CD14-positive monocyte (primary cell): ENCODE measurements around the gene NPAS2. TPM values are rescaled to one million over a fixed set of nuclear protein-coding genes. Genes with fewer than 3 reads are reported as not detected.

ENCODE experiments used
- DNase-seq, 3 donors: peaks; one replicate each; pipeline ENCODE4 v3.0.0-alpha.2; 2011 to 2022
- H2AFZ ChIP-seq: 2 replicates; pipeline ENCODE4 v1.6.0; 2012; ENCODE audit warnings: mild to moderate bottlenecking, low read depth, low read length, inconsistent platforms; ENCODE audit not compliant: insufficient read depth, poor library complexity, severe bottlenecking
- H3K27ac ChIP-seq, 2 donors: 1 replicate in 1 of 2; 2 replicates in 1 of 2; pipeline ENCODE4 v1.5.1; 2012 to 2013; ENCODE audit warnings: low read length in 2 of 2, control low read depth in 1 of 2, inconsistent platforms in 1 of 2, low read depth in 1 of 2, mild to moderate bottlenecking in 1 of 2
- H3K27me3 ChIP-seq, 2 donors: one replicate each; pipeline versions ENCODE4 v1.6.0 to v1.6.1; 2011 to 2013; ENCODE audit warnings: low read length in 2 of 2; ENCODE audit not compliant: control insufficient read depth in 2 of 2, insufficient read depth in 2 of 2
- H3K36me3 ChIP-seq, 2 donors: replicated peaks in 1 of 2; 1 replicate in 1 of 2; 2 replicates in 1 of 2; pipeline versions ENCODE4 v1.5.1 to v1.6.1; 2012 to 2013; ENCODE audit warnings: low read length in 2 of 2, control low read depth in 1 of 2, inconsistent platforms in 1 of 2, mild to moderate bottlenecking in 1 of 2; ENCODE audit not compliant: insufficient read depth in 2 of 2, control insufficient read depth in 1 of 2
- H3K4me1 ChIP-seq, 2 donors: 1 replicate in 1 of 2; 2 replicates in 1 of 2; pipeline versions ENCODE4 v1.5.1 to v1.6.1; 2012 to 2013; ENCODE audit warnings: low read length in 2 of 2, control low read depth in 1 of 2, inconsistent platforms in 1 of 2, mild to moderate bottlenecking in 1 of 2, moderate library complexity in 1 of 2; ENCODE audit not compliant: insufficient read depth in 2 of 2, control insufficient read depth in 1 of 2
- H3K4me2 ChIP-seq: replicated peaks from 2 replicates; pipeline ENCODE3; 2012; ENCODE audit warnings: low read length, moderate library complexity, mild to moderate bottlenecking; ENCODE audit not compliant: poor library complexity, severe bottlenecking; ENCODE audit errors: extremely low read depth
- H3K4me3 ChIP-seq, 3 experiments: fragments of 200-600 bp in 1 of 3; sonication (generic) in 1 of 3; replicated peaks in 1 of 3; 1 replicate in 2 of 3; 2 replicates in 1 of 3; pipeline ENCODE4 v1.5.1; 2011 to 2013; ENCODE audit warnings: low read length in 3 of 3, mild to moderate bottlenecking in 3 of 3, control low read depth in 2 of 3, low read depth in 2 of 3, inconsistent platforms in 1 of 3, moderate library complexity in 1 of 3
- H3K79me2 ChIP-seq: 2 replicates; pipeline ENCODE4 v1.6.0; 2012; ENCODE audit warnings: mild to moderate bottlenecking, control low read depth, inconsistent platforms, low read length, moderate library complexity; ENCODE audit not compliant: insufficient read depth
- H3K9ac ChIP-seq: 2 replicates; pipeline ENCODE4 v1.6.0; 2017; ENCODE audit warnings: low read length, mild to moderate bottlenecking; ENCODE audit not compliant: insufficient read depth, poor library complexity, severe bottlenecking
- H3K9me3 ChIP-seq, 2 donors: replicated peaks in 1 of 2; 1 replicate in 1 of 2; 2 replicates in 1 of 2; pipeline versions ENCODE4 v1.5.1 to v1.6.1; 2012 to 2013; ENCODE audit warnings: low read length in 2 of 2, control low read depth in 1 of 2; ENCODE audit not compliant: control insufficient read depth in 1 of 2, insufficient read depth in 1 of 2
- H4K20me1 ChIP-seq: 2 replicates; pipeline ENCODE4 v1.6.0; 2012; ENCODE audit warnings: mild to moderate bottlenecking, low read length, control low read depth, moderate library complexity; ENCODE audit not compliant: insufficient read depth
- H3K27ac Mint-ChIP-seq, 7 donors: one replicate each; pipeline ENCODE4 v1.8.0; 2020; ENCODE audit warnings: mild to moderate bottlenecking in 7 of 7, mixed read lengths in 7 of 7, moderate library complexity in 6 of 7, inconsistent platforms in 2 of 7
- H3K27me3 Mint-ChIP-seq, 3 donors: one replicate each; pipeline ENCODE4 v1.8.0; 2021 to 2022; ENCODE audit warnings: low read depth in 3 of 3, mild to moderate bottlenecking in 3 of 3, mixed read lengths in 3 of 3, moderate library complexity in 3 of 3, inconsistent platforms in 1 of 3
- H3K36me3 Mint-ChIP-seq, 2 donors: one replicate each; pipeline ENCODE4 v1.8.0; 2020; ENCODE audit warnings: mixed read lengths in 2 of 2, inconsistent platforms in 1 of 2, mild to moderate bottlenecking in 1 of 2
- H3K4me1 Mint-ChIP-seq: one replicate; pipeline ENCODE4 v1.8.0; 2020; ENCODE audit warnings: mild to moderate bottlenecking, mixed read lengths
- H3K4me3 Mint-ChIP-seq, 2 donors: one replicate each; pipeline ENCODE4 v1.8.0; 2020; ENCODE audit warnings: mild to moderate bottlenecking in 2 of 2, mixed read lengths in 2 of 2, moderate library complexity in 1 of 2
- H3K9me3 Mint-ChIP-seq, 7 donors: one replicate each; pipeline ENCODE4 v1.8.0; 2020 to 2022; ENCODE audit warnings: mixed read lengths in 7 of 7, mild to moderate bottlenecking in 6 of 7, moderate library complexity in 6 of 7, inconsistent platforms in 2 of 7
- CTCF ChIP-seq: fragments of 200-600 bp; IDR thresholded peaks from one replicate; pipeline ENCODE4 v1.8.0; 2022; ENCODE audit warnings: antibody characterized with exemption, mild to moderate bottlenecking
- WGBS: methylation state at CpG from one replicate; pipeline ENCODE4 v1.1.5; 2013; ENCODE audit warnings: missing lambda C conversion rate; ENCODE audit not compliant: insufficient coverage; 5-methylcytosine and 5-hydroxymethylcytosine counted together
- intact Hi-C, 2 donors: fragments of 100-400 bp; cut with micrococcal nuclease; formaldehyde crosslinking; loops; one replicate each; pipeline versions ENCODE4 v1.15.0 to v1.15.1; 2023
- polyA plus RNA-seq, 3 donors: library from polyadenylated mRNA; depleted of rRNA in 1 of 3; unstranded in 2 of 3; stranded (reverse) in 1 of 3; fragments of 300-500 nt in 2 of 3; fragments of >200 nt in 1 of 3; fragmentation: Illumina TruSeq in 2 of 3; gene quantifications; 1 replicate in 2 of 3; 2 replicates in 1 of 3; pipeline ENCODE4 v1.2.3, GENCODE V29; 2012 to 2021

NPAS2 gene
- polyA plus RNA-seq, 3 donors, result not detected

- H3K9me3 Mint-ChIP-seq, result peaks cover 0 to 5% (median 0%) of the 10 kb centered on the region in 7 donors
- Histone ChIP-seq H3K27ac (no peak overlapping the region), H3K4me2 (no peak overlapping the region), H3K9me3 (no peaks in the 10 kb centered on the region), H4K20me1 (no peaks in the 10 kb centered on the region), H3K36me3 (no peaks in the 10 kb centered on the region), H3K4me1 (no peaks in the 10 kb centered on the region), H3K4me3 (no peak overlapping the region), H3K9ac (no peak overlapping the region), H2AFZ (no peak overlapping the region), H3K27me3 (peaks cover 0 to 2% of the 10 kb centered on the region in 2 donors), H3K79me2 (no peaks in the 10 kb centered on the region)
- 98% methylated on average over 5 of the region's 5 CpGs for WGBS
- no peak overlapping the region for H3K4me3 Mint-ChIP-seq
- no peak overlapping the region for H3K27ac Mint-ChIP-seq
- H3K36me3 Mint-ChIP-seq, result no peaks in the 10 kb centered on the region
- intact Hi-C loops, result no loop called here
- no peaks in the 10 kb centered on the region for H3K4me1 Mint-ChIP-seq
- no peak for DNase-seq
- no peak for TF ChIP-seq CTCF
- H3K27me3 Mint-ChIP-seq, result peaks cover 1 to 7% (median 2%) of the 10 kb centered on the region in 3 donors
Measured at GRCh38 chr2:100956081-100956480, 136.1 kb downstream of the NPAS2 start.

GRCh38 chr2:100957996-100958653 lies 138.2 kb downstream of the NPAS2 start:
- peaks cover 1 to 7% (median 2%) of the 10 kb centered on the region in 3 donors for H3K27me3 Mint-ChIP-seq
- intact Hi-C loops, result no loop called here
- no peak overlapping the region for H3K4me3 Mint-ChIP-seq
- no peaks in the 10 kb centered on the region for H3K4me1 ChIP-seq
- H3K4me3 ChIP-seq, result no peak overlapping the region
- 98% methylated on average over 7 of the region's 16 CpGs for WGBS
- H3K27me3 ChIP-seq, result peaks cover 0 to 2% of the 10 kb centered on the region in 2 donors
- peaks cover 0 to 5% (median 0%) of the 10 kb centered on the region in 7 donors for H3K9me3 Mint-ChIP-seq
- no peak overlapping the region for H3K27ac Mint-ChIP-seq
- no peak for DNase-seq
- no peak for TF ChIP-seq CTCF
- no peaks in the 10 kb centered on the region for H3K79me2 ChIP-seq
- H3K36me3 Mint-ChIP-seq, result no peaks in the 10 kb centered on the region
- H3K36me3 ChIP-seq, result no peaks in the 10 kb centered on the region
- no peaks in the 10 kb centered on the region for H4K20me1 ChIP-seq
- no peaks in the 10 kb centered on the region for H3K4me1 Mint-ChIP-seq
- H3K4me2 ChIP-seq, result no peak overlapping the region
- no peak overlapping the region for H2AFZ ChIP-seq
- no peaks in the 10 kb centered on the region for H3K9me3 ChIP-seq
- no peak overlapping the region for H3K9ac ChIP-seq
- no peak overlapping the region for H3K27ac ChIP-seq
